Stimulated activated CD8-positive, alpha-beta memory T cell treated with anti-CD3 and anti-CD28 coated beads, Interleukin-4, amount 100 ng/mL, for 1 hour (primary cell): ENCODE data around the gene IL17RE.
"Not testable (repeated sequence)": the region's sequence is repeated elsewhere in the genome, so short reads cannot be mapped to it uniquely, and the experiment has no call there.

Experiments used
- DNase-seq, 2 donors: peaks; one replicate each; pipeline ENCODE4 v3.0.0-alpha.2; 2020; ENCODE audit warnings: low read depth in 2 of 2, low spot score in 1 of 2

IL17RE gene

GRCh38 chr3:9879830-9880549 is 22.7 kb upstream of the IL17RE start, which contains the start of gene CIDEC:
Gene CIDEC (minus strand): TSS chr3:9880253. CDS start chr3:9878486, 1,767 bp downstream.
- no peak for DNase-seq

GRCh38 chr3:9881441-9881840 is 21.2 kb upstream of the IL17RE start:
- no peak for DNase-seq

- DNase-seq = no peak
These were observed 18.7 kb upstream of the IL17RE start for GRCh38 chr3:9883706-9884554.

- DNase-seq = no peak
These were observed 18.0 kb upstream of the IL17RE start for GRCh38 chr3:9884555-9885165.

GRCh38 chr3:9886328-9886727 is 16.3 kb upstream of the IL17RE start:
- no peak for DNase-seq

GRCh38 chr3:9887480-9887879 is 15.2 kb upstream of the IL17RE start:
- DNase-seq = no peak

GRCh38 chr3:9888540-9888939 is 14.1 kb upstream of the IL17RE start:
- no peak for DNase-seq

- no peak for DNase-seq
These were observed 13.2 kb upstream of the IL17RE start for GRCh38 chr3:9889405-9889804.

- peak; percentile 83 to 86 for DNase-seq
These were observed 12.2 kb upstream of the IL17RE start, which contains the start of gene JAGN1 for GRCh38 chr3:9890249-9891071. Gene JAGN1 (plus strand): TSS chr3:9890610. CDS start chr3:9890723, 113 bp downstream.

- DNase-seq = no peak
These were observed 11.5 kb upstream of the IL17RE start for GRCh38 chr3:9891072-9891622.

GRCh38 chr3:9893739-9894138 is 8.9 kb upstream of the IL17RE start:
- no peak for DNase-seq

- DNase-seq = not testable (repeated sequence)
These were observed 6.9 kb upstream of the IL17RE start for GRCh38 chr3:9895715-9896114.

GRCh38 chr3:9896755-9897407 is 5.8 kb upstream of the IL17RE start:
- not testable (repeated sequence) for DNase-seq

- no peak for DNase-seq
These were observed 5.0 kb upstream of the IL17RE start for GRCh38 chr3:9897408-9898372.

- DNase-seq = no peak
These were observed 4.0 kb upstream of the IL17RE start for GRCh38 chr3:9898467-9899241.

GRCh38 chr3:9899289-9899791 is 3.3 kb upstream of the IL17RE start:
- no peak for DNase-seq

- DNase-seq = not testable (repeated sequence)
These were observed 1.7 kb upstream of the IL17RE start for GRCh38 chr3:9900965-9901415.

GRCh38 chr3:9901967-9902366 is 681 bp upstream of the IL17RE start:
- DNase-seq = no peak
